HUES64 (cell line): ENCODE results near the gene NBPF1.
"Not testable (repeated sequence)": the region's sequence is repeated elsewhere in the genome, so short reads cannot be mapped to it uniquely, and the experiment has no call there.

Experiments
- H3K27ac ChIP-seq: 2 replicates; pipeline ENCODE4 v1.7.0; 2013; ENCODE audit warnings: low read depth, low read length, inconsistent platforms
- H3K27me3 ChIP-seq: 2 replicates; pipeline ENCODE4 v1.6.1; 2013; ENCODE audit warnings: mild to moderate bottlenecking, low read length; ENCODE audit not compliant: insufficient read depth
- H3K36me3 ChIP-seq: 2 replicates; pipeline ENCODE4 v1.6.1; 2013; ENCODE audit warnings: mild to moderate bottlenecking, low read length; ENCODE audit not compliant: insufficient read depth
- H3K4me1 ChIP-seq: 2 replicates; pipeline ENCODE4 v1.6.1; 2013; ENCODE audit warnings: mild to moderate bottlenecking, low read length, moderate library complexity; ENCODE audit not compliant: insufficient read depth
- H3K4me3 ChIP-seq: 2 replicates; pipeline ENCODE4 v1.5.1; 2013; ENCODE audit warnings: mild to moderate bottlenecking, low read length, moderate library complexity
- H3K9ac ChIP-seq: 2 replicates; pipeline ENCODE4 v1.6.1; 2013; ENCODE audit warnings: mild to moderate bottlenecking, low read depth, low read length
- H3K9me3 ChIP-seq: 2 replicates; pipeline ENCODE4 v1.6.1; 2013; ENCODE audit warnings: low read depth, low read length; ENCODE audit not compliant: insufficient read depth
- WGBS: fragments of 150-250, 120-280 bp; methylation state at CpG from one replicate; pipeline ENCODE4 v1.1.7; 2013; ENCODE audit warnings: missing lambda C conversion rate; 5-methylcytosine and 5-hydroxymethylcytosine counted together

Gene NBPF1

GRCh38 chr1:16550212-16550918 is 63.0 kb downstream of the NBPF1 start:
- H3K9me3 ChIP-seq, H3K36me3 ChIP-seq, H3K27ac ChIP-seq, H3K9ac ChIP-seq, H3K27me3 ChIP-seq, H3K4me1 ChIP-seq, H3K4me3 ChIP-seq: not testable (repeated sequence)
- 73% methylated on average over 1 of the region's 1 CpG for WGBS

GRCh38 chr1:16549545-16549944 is 63.8 kb downstream of the NBPF1 start:
- not testable (repeated sequence) for H3K27me3 ChIP-seq, H3K36me3 ChIP-seq, H3K9ac ChIP-seq, H3K27ac ChIP-seq, H3K4me1 ChIP-seq, H3K4me3 ChIP-seq, H3K9me3 ChIP-seq
- 75% methylated on average over 1 of the region's 1 CpG for WGBS

GRCh38 chr1:16547502-16548241 is 65.7 kb downstream of the NBPF1 start:
- H3K4me3 ChIP-seq = 0 out of 2 replicates have a peak overlapping the region, but pooled peaks have one; percentile 27
- H3K36me3 ChIP-seq, H3K9ac ChIP-seq, H3K4me1 ChIP-seq, H3K27me3 ChIP-seq, H3K27ac ChIP-seq, H3K9me3 ChIP-seq: not testable (repeated sequence)
- whole genome bisulfite sequencing = 38% methylated on average over 1 of the region's 41 CpGs

- WGBS = 10% methylated on average over 11 of the region's 16 CpGs
- H3K27me3 ChIP-seq, H3K27ac ChIP-seq, H3K9me3 ChIP-seq, H3K9ac ChIP-seq, H3K36me3 ChIP-seq, H3K4me1 ChIP-seq: not testable (repeated sequence)
- H3K4me3 ChIP-seq = peak overlapping the region; percentile 30; the same call in 1 of the 2 replicates
Measured at GRCh38 chr1:16545682-16546095, 67.7 kb downstream of the NBPF1 start.

DNA sequence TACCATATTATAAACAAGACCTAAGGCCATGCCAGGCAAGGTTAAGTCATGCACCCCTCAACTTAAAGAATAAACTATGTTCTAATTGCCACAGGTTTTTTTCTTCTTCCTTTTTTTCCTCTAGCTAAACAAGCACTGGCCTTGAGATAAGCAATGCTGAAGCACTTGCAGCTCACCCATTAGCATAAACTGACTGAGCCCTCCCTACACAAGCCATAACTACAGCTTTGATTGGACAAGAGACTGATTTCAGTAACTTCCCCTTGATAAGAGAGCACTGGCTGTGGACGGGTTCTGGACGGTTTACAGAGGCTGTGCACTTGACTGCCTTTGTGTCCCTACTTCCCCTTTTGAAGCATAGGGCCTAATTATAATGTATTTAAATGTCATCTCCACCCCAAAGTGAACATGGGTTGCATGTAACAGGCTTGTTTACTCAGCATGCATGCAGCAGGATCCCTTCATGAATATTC is 72.9 kb downstream of the NBPF1 start:
- H3K4me3 ChIP-seq, H3K9ac ChIP-seq, H3K27me3 ChIP-seq, H3K9me3 ChIP-seq, H3K27ac ChIP-seq, H3K36me3 ChIP-seq, H3K4me1 ChIP-seq: not testable (repeated sequence)
- no CpG with 5 or more reads among the region's 2 CpGs for WGBS

DNA sequence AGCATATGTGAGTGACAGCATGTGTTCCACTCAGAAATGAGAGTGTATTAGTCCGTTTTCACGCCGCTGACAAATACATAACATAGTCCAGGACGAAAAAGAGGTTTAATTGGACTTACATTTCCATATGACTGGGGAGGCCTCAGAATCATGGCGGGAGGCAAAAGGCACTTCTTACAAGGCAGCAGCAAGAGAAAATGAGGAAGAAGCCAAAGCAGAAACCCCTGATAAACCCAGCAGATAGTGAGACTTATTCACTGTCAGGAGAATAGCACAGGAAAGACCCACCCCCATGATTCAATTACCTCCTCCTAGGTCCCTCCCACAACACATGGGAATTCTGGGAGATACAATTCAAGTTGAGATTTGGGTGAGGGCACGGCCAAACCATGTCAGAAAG is 75.8 kb downstream of the NBPF1 start:
- H3K27me3 ChIP-seq = peaks cover 19% of the 10 kb centered on the region
- not testable (repeated sequence) for H3K4me1 ChIP-seq, H3K9ac ChIP-seq, H3K36me3 ChIP-seq, H3K27ac ChIP-seq, H3K4me3 ChIP-seq, H3K9me3 ChIP-seq
- 59% methylated on average over 4 of the region's 6 CpGs for WGBS

GRCh38 chr1:16536796-16537195 is 76.6 kb downstream of the NBPF1 start:
- WGBS = 87% methylated on average over 15 of the region's 15 CpGs
- H3K4me3 ChIP-seq, H3K4me1 ChIP-seq, H3K36me3 ChIP-seq, H3K9me3 ChIP-seq, H3K27ac ChIP-seq, H3K9ac ChIP-seq: not testable (repeated sequence)
- H3K27me3 ChIP-seq = peaks cover 19% of the 10 kb centered on the region

GRCh38 chr1:16535898-16536297 is 77.5 kb downstream of the NBPF1 start:
- H3K27ac ChIP-seq, H3K9ac ChIP-seq, H3K9me3 ChIP-seq, H3K36me3 ChIP-seq, H3K4me1 ChIP-seq: not testable (repeated sequence)
- H3K4me3 ChIP-seq = peak overlapping the region; percentile 64
- H3K27me3 ChIP-seq = peaks cover 23% of the 10 kb centered on the region
- 15% methylated on average over 17 of the region's 22 CpGs for WGBS

GRCh38 chr1:16535487-16535886 is 77.9 kb downstream of the NBPF1 start:
- not testable (repeated sequence) for H3K36me3 ChIP-seq, H3K27ac ChIP-seq, H3K9me3 ChIP-seq, H3K4me1 ChIP-seq, H3K9ac ChIP-seq
- H3K27me3 ChIP-seq = peaks cover 23% of the 10 kb centered on the region
- WGBS = under 1% methylated on average over 30 of the region's 34 CpGs
- H3K4me3 ChIP-seq = peak overlapping the region; percentile 64

- not testable (repeated sequence) for H3K4me1 ChIP-seq, H3K9me3 ChIP-seq, H3K9ac ChIP-seq, H3K36me3 ChIP-seq, H3K27ac ChIP-seq
- Histone ChIP-seq H3K27me3 (peaks cover 23% of the 10 kb centered on the region), H3K4me3 (peak overlapping the region; percentile 64)
- WGBS = under 1% methylated on average over 30 of the region's 43 CpGs
Measured at GRCh38 chr1:16534829-16535456, 78.4 kb downstream of the NBPF1 start.

DNA sequence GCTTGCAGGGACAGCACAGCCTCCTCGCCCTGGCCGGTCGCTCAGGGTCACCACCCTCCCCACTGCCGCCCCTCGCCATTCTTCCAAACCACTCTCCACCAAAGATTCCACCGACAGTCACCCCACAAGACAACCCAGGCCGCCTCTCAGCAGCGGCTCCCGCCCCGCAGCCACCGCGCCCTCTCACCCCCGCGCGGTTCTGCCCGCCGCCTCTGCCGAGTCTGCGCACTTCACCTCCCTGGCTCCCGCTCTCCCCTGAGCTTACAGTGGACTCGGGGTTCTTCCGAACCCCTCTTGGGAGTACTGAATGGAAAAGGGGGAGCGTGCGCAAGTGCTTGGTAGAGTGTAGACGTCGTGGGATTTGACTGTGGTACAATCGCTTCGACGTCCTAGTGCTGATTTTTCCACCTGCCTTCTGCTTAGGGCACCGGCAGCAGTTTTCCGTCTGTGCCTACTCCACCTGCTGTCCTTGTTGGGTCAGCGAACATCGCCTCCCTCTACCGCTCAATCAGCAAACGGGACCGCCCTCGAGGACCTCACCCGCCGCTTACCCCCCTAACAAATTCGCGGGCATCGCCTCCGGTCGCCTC is 79.0 kb downstream of the NBPF1 start:
- H3K9me3 ChIP-seq, H3K36me3 ChIP-seq, H3K27ac ChIP-seq, H3K9ac ChIP-seq, H3K4me1 ChIP-seq: not testable (repeated sequence)
- WGBS = under 1% methylated on average over 23 of the region's 44 CpGs
- Histone ChIP-seq H3K27me3 (peaks cover 23% of the 10 kb centered on the region), H3K4me3 (peak overlapping the region; percentile 64)
